OCI-LY1 (cell line): ENCODE measurements around the gene NRP1.

Experiments used
- H2AFZ ChIP-seq: fragments of 200-600 bp; sonication (generic), shearing (Covaris generic); 2 replicates; pipeline ENCODE4 v1.6.0; 2014; ENCODE audit warnings: antibody characterized with exemption, mild to moderate bottlenecking, low read length
- H3F3A ChIP-seq: fragments of 200-600 bp; sonication (generic), shearing (Covaris generic); 2 replicates; pipeline ENCODE4 v1.6.0; 2014; ENCODE audit warnings: mild to moderate bottlenecking, antibody characterized with exemption, low read length, moderate library complexity; ENCODE audit not compliant: insufficient read depth
- H3K27ac ChIP-seq: fragments of 200-600 bp; sonication (generic); 2 replicates; pipeline ENCODE4 v1.5.1; 2014; ENCODE audit warnings: low read length, mixed run types, mild to moderate bottlenecking, low read depth; ENCODE audit not compliant: poor library complexity, severe bottlenecking
- H3K27me3 ChIP-seq: fragments of 200-600 bp; sonication (generic); 2 replicates; pipeline ENCODE4 v1.6.0; 2014; ENCODE audit warnings: antibody characterized with exemption, mild to moderate bottlenecking, low read length, moderate library complexity; ENCODE audit not compliant: insufficient read depth
- H3K36me3 ChIP-seq: fragments of 200-600 bp; sonication (generic); 2 replicates; pipeline ENCODE4 v1.6.1; 2014; ENCODE audit warnings: mild to moderate bottlenecking, antibody characterized with exemption, low read length, moderate library complexity, mixed read lengths; ENCODE audit not compliant: insufficient read depth
- H3K4me1 ChIP-seq: fragments of 200-600 bp; sonication (generic); 2 replicates; pipeline ENCODE4 v1.5.1; 2014; ENCODE audit warnings: mild to moderate bottlenecking, low read length, moderate library complexity; ENCODE audit not compliant: insufficient read depth, severe bottlenecking
- H3K4me2 ChIP-seq: fragments of 200-600 bp; sonication (generic), shearing (Covaris generic); 2 replicates; pipeline ENCODE4 v1.6.1; 2014; ENCODE audit warnings: low read length
- H3K4me3 ChIP-seq: fragments of 200-600 bp; sonication (generic); 2 replicates; pipeline ENCODE4 v1.5.1; 2014; ENCODE audit warnings: low read length, low read depth, mild to moderate bottlenecking, mixed read lengths; ENCODE audit not compliant: poor library complexity, severe bottlenecking
- H3K79me2 ChIP-seq: fragments of 200-600 bp; shearing (Covaris generic); 2 replicates; pipeline ENCODE4 v1.6.1; 2016; ENCODE audit warnings: mixed run types, low read length, mixed read lengths; ENCODE audit not compliant: insufficient read depth
- H3K9ac ChIP-seq: fragments of 200-600 bp; sonication (generic), shearing (Covaris generic); 2 replicates; pipeline ENCODE4 v1.6.1; 2014; ENCODE audit warnings: mild to moderate bottlenecking, low read length, mixed read lengths
- H3K9me2 ChIP-seq: fragments of 200-600 bp; sonication (generic), shearing (Covaris generic); 2 replicates; pipeline ENCODE4 v1.6.1; 2014; ENCODE audit warnings: low read depth, mild to moderate bottlenecking, low read length, mixed read lengths
- H3K9me3 ChIP-seq: fragments of 200-600 bp; shearing (Covaris generic); 2 replicates; pipeline ENCODE4 v1.6.1; 2014; ENCODE audit warnings: low read length, mixed read lengths
- H4K20me1 ChIP-seq: fragments of 200-600 bp; sonication (generic), shearing (Covaris generic); 2 replicates; pipeline ENCODE4 v1.6.0; 2016; ENCODE audit warnings: mild to moderate bottlenecking, low read length; ENCODE audit not compliant: insufficient read depth
- EZH2 ChIP-seq: fragments of 200-600 bp; sonication (generic), shearing (Covaris generic); IDR thresholded peaks from 2 replicates; pipeline ENCODE4 v1.8.0; 2017; ENCODE audit warnings: borderline replicate concordance, mixed run types, mild to moderate bottlenecking, antibody characterized with exemption, low read length, moderate library complexity, mixed read lengths
- TF ChIP-seq, protein P1 (sequence below): fragments of 200-600 bp; sonication (generic), shearing (Covaris generic); IDR thresholded peaks from 2 replicates; pipeline ENCODE4 v1.5.1; 2017; ENCODE audit warnings: mild to moderate bottlenecking, antibody characterized with exemption, low read length, moderate library complexity, mixed read lengths

NRP1 gene

DNA sequence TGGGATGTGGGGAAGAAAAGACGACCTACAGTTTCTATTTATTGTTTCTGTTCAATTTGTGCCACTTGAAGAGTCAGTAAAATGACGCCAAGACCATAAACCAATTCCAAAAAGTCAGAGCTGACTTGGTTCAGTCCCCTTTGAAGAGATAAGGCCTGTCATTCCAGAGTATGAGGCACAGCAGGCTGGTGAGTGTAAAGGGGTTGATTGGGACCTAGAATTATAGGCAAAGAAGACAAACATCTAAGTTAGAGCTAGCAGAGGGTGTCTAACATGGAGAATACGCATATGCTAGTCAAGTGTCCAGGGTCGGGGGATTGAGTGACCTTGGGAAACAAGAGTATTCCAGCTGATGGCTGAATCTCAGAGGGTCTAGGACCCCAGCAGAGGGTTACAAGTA is 23.6 kb downstream of the NRP1 start:
- TF ChIP-seq, protein P1, sequence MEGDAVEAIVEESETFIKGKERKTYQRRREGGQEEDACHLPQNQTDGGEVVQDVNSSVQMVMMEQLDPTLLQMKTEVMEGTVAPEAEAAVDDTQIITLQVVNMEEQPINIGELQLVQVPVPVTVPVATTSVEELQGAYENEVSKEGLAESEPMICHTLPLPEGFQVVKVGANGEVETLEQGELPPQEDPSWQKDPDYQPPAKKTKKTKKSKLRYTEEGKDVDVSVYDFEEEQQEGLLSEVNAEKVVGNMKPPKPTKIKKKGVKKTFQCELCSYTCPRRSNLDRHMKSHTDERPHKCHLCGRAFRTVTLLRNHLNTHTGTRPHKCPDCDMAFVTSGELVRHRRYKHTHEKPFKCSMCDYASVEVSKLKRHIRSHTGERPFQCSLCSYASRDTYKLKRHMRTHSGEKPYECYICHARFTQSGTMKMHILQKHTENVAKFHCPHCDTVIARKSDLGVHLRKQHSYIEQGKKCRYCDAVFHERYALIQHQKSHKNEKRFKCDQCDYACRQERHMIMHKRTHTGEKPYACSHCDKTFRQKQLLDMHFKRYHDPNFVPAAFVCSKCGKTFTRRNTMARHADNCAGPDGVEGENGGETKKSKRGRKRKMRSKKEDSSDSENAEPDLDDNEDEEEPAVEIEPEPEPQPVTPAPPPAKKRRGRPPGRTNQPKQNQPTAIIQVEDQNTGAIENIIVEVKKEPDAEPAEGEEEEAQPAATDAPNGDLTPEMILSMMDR: no peak
- no peak for TF ChIP-seq EZH2
- Histone ChIP-seq H3K9me3 (no peaks in the 10 kb centered on the region), H4K20me1 (no peaks in the 10 kb centered on the region), H2AFZ (no peak overlapping the region), H3K36me3 (no peaks in the 10 kb centered on the region), H3F3A (no peaks in the 10 kb centered on the region), H3K4me3 (no peak overlapping the region), H3K9ac (no peak overlapping the region), H3K9me2 (no peaks in the 10 kb centered on the region), H3K79me2 (no peaks in the 10 kb centered on the region), H3K27ac (no peak overlapping the region), H3K4me1 (no peaks in the 10 kb centered on the region), H3K27me3 (no peaks in the 10 kb centered on the region), H3K4me2 (no peak overlapping the region)

DNA sequence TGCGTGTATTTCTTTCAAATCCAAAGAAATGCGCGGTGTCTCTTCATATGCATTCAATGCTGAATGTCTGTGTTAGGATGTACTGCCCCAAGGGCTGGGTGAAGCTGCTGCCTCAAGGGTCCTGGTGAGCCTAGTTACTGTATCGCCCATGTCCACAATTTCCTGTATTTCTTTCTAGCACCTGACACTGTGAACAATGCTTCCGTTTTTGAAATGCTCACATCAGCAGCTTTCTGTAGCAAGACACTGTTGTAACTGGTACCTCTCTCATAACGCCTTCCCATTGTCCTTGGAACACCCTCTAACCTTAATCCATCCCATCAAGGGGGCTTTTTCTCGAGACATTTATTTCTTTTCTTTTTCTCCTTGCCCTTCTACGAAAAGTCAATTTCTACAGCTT is 25.1 kb downstream of the NRP1 start:
- Histone ChIP-seq H4K20me1 (no peaks in the 10 kb centered on the region), H3K9me2 (no peaks in the 10 kb centered on the region), H3K4me3 (no peak overlapping the region), H3K36me3 (no peaks in the 10 kb centered on the region), H3K79me2 (no peaks in the 10 kb centered on the region), H3K4me1 (no peaks in the 10 kb centered on the region), H3K9ac (no peak overlapping the region), H3F3A (no peaks in the 10 kb centered on the region), H3K27me3 (no peaks in the 10 kb centered on the region), H3K9me3 (no peaks in the 10 kb centered on the region), H3K27ac (no peak overlapping the region), H3K4me2 (no peak overlapping the region), H2AFZ (no peak overlapping the region)
- TF ChIP-seq, protein P1: no peak
- no peak for TF ChIP-seq EZH2

DNA sequence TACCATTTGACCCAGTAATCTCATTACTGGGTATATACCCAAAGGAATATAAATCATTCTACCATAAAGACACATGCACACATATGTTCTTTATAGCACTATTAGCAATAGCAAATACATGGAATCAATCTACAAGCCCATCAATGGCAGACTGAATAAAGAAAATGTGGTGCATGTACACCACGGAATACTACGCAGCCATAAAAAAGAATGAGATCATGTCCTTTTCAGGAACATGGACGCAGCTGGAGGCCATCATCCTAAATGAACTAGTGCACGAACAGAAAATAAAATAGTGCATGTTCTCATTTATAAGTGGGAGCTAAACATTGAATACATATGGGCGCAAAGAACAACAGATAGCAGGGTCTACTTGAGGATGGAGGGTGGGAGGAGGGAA is 26.6 kb downstream of the NRP1 start:
- H3K9ac ChIP-seq: no peak overlapping the region
- H3K4me1 ChIP-seq: no peaks in the 10 kb centered on the region
- no peaks in the 10 kb centered on the region for H3F3A ChIP-seq
- H4K20me1 ChIP-seq: no peaks in the 10 kb centered on the region
- H3K36me3 ChIP-seq: no peaks in the 10 kb centered on the region
- H3K27ac ChIP-seq: no peak overlapping the region
- H3K4me2 ChIP-seq: no peak overlapping the region
- no peaks in the 10 kb centered on the region for H3K9me3 ChIP-seq
- no peak for TF ChIP-seq EZH2
- TF ChIP-seq, protein P1: no peak
- H3K4me3 ChIP-seq: no peak overlapping the region
- no peaks in the 10 kb centered on the region for H3K79me2 ChIP-seq
- H3K27me3 ChIP-seq: no peaks in the 10 kb centered on the region
- H3K9me2 ChIP-seq: no peaks in the 10 kb centered on the region
- no peak overlapping the region for H2AFZ ChIP-seq
